Adrenal gland (tissue), 12 donors: ENCODE measurements around the gene SLC24A3. TPM values are rescaled to one million over a fixed set of nuclear protein-coding genes. Genes with fewer than 3 reads are reported as not detected.

Source experiments
- DNase-seq, 7 donors: peaks; one replicate each; pipeline ENCODE4 v3.0.0-alpha.2; 2019 to 2020
- H3K27ac ChIP-seq, 5 donors: fragments of 200-600 bp; sonication (generic) in 4 of 5; 1 replicate in 3 of 5; 2 replicates in 2 of 5; pipeline versions ENCODE4 v1.5.1 to v1.8.0; 2016 to 2020; ENCODE audit warnings: mild to moderate bottlenecking in 1 of 5
- H3K27me3 ChIP-seq: fragments of 200-600 bp; 2 replicates; pipeline ENCODE4 v1.8.0; 2021
- H3K36me3 ChIP-seq, 2 donors: fragments of 200-600 bp; replicated peaks in 1 of 2; 1 replicate in 1 of 2; 2 replicates in 1 of 2; pipeline versions ENCODE4 v1.5.1 to v1.8.0; 2018 to 2022
- H3K4me1 ChIP-seq, 2 donors: fragments of 200-600 bp; replicated peaks in 1 of 2; 1 replicate in 1 of 2; 2 replicates in 1 of 2; pipeline versions ENCODE4 v1.5.1 to v1.8.0; 2018 to 2021
- H3K4me3 ChIP-seq, 4 donors: fragments of 200-600 bp; sonication (generic) in 3 of 4; one replicate each; pipeline ENCODE4 v1.5.1; 2016 to 2018
- H3K9me3 ChIP-seq, 3 donors: fragments of 200-600 bp; sonication (generic) in 1 of 3; replicated peaks in 1 of 3; 1 replicate in 2 of 3; 2 replicates in 1 of 3; pipeline versions ENCODE4 v1.5.1 to v1.8.0; 2016 to 2021
- CTCF ChIP-seq, 6 experiments: fragments of 450-650 bp in 4 of 6; fragments of 200-600 bp in 2 of 6; sonication (generic) in 1 of 6; IDR thresholded peaks; 1 replicate in 5 of 6; 2 replicates in 1 of 6; pipeline versions ENCODE4 v1.5.1 to v1.8.0; 2016 to 2021; ENCODE audit warnings: antibody characterized with exemption in 6 of 6, mild to moderate bottlenecking in 2 of 6, moderate library complexity in 1 of 6
- POLR2A ChIP-seq, 2 donors: fragments of 450-650 bp; IDR thresholded peaks; one replicate each; pipeline ENCODE4 v1.6.1; 2017; ENCODE audit warnings: antibody characterized with exemption in 2 of 2, mild to moderate bottlenecking in 2 of 2, moderate library complexity in 1 of 2
- WGBS, 4 donors: extraction: QIAGEN DNeasy Blood & Tissue Kit in 2 of 4; methylation state at CpG; one replicate each; pipeline versions ENCODE4 v1.1.5 to v1.1.7; 2013 to 2017; 5-methylcytosine and 5-hydroxymethylcytosine counted together
- intact Hi-C, 2 donors: fragments of 100-400 bp; cut with DNase I; formaldehyde crosslinking; loops; one replicate each; pipeline versions ENCODE4 v1.14.1 to v1.15.0; 2022 to 2023
- polyA plus RNA-seq, 3 donors: library from polyadenylated mRNA; stranded (reverse); fragments of 200-250 nt in 2 of 3; fragments of 350-450 nt in 1 of 3; fragmentation: Illumina TruSeq in 1 of 3; extraction: RNeasy Lipid Tissue Mini Kit (QIAGEN cat#74804) in 1 of 3; gene quantifications; one replicate each; pipeline ENCODE4 v1.2.3, GENCODE V29; 2013 to 2014
- total RNA-seq, 9 donors: library from RNA; depleted of rRNA in 4 of 9; stranded (reverse); fragments of >200 nt in 4 of 9; fragments of 120-200 nt in 1 of 9; fragmentation: NEBNext Ultra II Directional in 1 of 9; extraction: Animal tissue kit (Norgen Biotek cat#: 25700) in 1 of 9; gene quantifications; one replicate each; pipeline versions ENCODE4 v1.1.0 to v1.2.4, GENCODE V29; 2013 to 2023
- donor health status: healthy with polysubstance abuse.
- donor health status: Bipolar disorder and iron deficiency.
- donor health status: DM: yes; HTN: yes; CAD: no.
- donor health status: DM: no; HTN: no; CAD: no.
- donor health status: DM: no; HTN: no; CAD: no.
- donor health status: DM: yes; HTN: yes; CAD: no.

The SLC24A3 gene
- total and polyA plus RNA-seq, 12 donors: 0.89 to 44.4 (median 2.7) TPM

GRCh38 chr20:19265646-19266374 lies 53.4 kb downstream of the SLC24A3 start:
- no peak overlapping the region for H3K4me3 ChIP-seq
- WGBS, 4 donors: 89 to 94% (median 92%) methylated on average over 3 of the region's 3 CpGs
- TF ChIP-seq CTCF (IDR thresholded peaks at IDR 0.05): no peak
- TF ChIP-seq POLR2A (IDR thresholded peaks at IDR 0.05): no peak
- no peaks in the 10 kb centered on the region for H3K27me3 ChIP-seq
- H3K36me3 ChIP-seq: no peaks in the 10 kb centered on the region
- H3K27ac ChIP-seq: no peak overlapping the region
- peaks cover 0 to 5% of the 10 kb centered on the region in 2 donors for H3K4me1 ChIP-seq
- intact Hi-C loops: no loop called here
- H3K9me3 ChIP-seq: no peaks in the 10 kb centered on the region
- DNase-seq: no peak

GRCh38 chr20:19268426-19268825 lies 56.0 kb downstream of the SLC24A3 start:
- TF ChIP-seq CTCF (IDR thresholded peaks at IDR 0.05): no peak
- TF ChIP-seq POLR2A (IDR thresholded peaks at IDR 0.05): no peak

GRCh38 chr20:19269737-19270340 lies 57.4 kb downstream of the SLC24A3 start:
- H3K4me3 ChIP-seq: no peak overlapping the region
- DNase-seq: no peak
- WGBS, 4 donors: 85 to 97% (median 86%) methylated on average over 8 of the region's 8 CpGs
- H3K36me3 ChIP-seq: no peaks in the 10 kb centered on the region
- H3K27me3 ChIP-seq: no peaks in the 10 kb centered on the region
- intact Hi-C loops: no loop called here
- H3K9me3 ChIP-seq: no peaks in the 10 kb centered on the region
- peaks cover 2 to 4% of the 10 kb centered on the region in 2 donors for H3K4me1 ChIP-seq
- no peak overlapping the region for H3K27ac ChIP-seq
- no peak for TF ChIP-seq POLR2A (IDR thresholded peaks at IDR 0.05)
- no peak for TF ChIP-seq CTCF (IDR thresholded peaks at IDR 0.05)

More at GRCh38 chr20:19268426-19268825, 56.0 kb downstream of the SLC24A3 start:
- Histone ChIP-seq H3K27me3 (no peaks in the 10 kb centered on the region), H3K36me3 (no peaks in the 10 kb centered on the region), H3K4me1 (peaks cover 0 to under 1% of the 10 kb centered on the region in 2 donors), H3K9me3 (no peaks in the 10 kb centered on the region), H3K4me3 (no peak overlapping the region), H3K27ac (no peak overlapping the region)
- no peak for DNase-seq
- intact Hi-C loops: no loop called here
- WGBS, 4 donors: 78 to 92% (median 86%) methylated on average over 2 of the region's 2 CpGs

- Histone ChIP-seq H3K9me3 (no peaks in the 10 kb centered on the region), H3K36me3 (no peaks in the 10 kb centered on the region), H3K4me3 (no peak overlapping the region), H3K27me3 (no peaks in the 10 kb centered on the region), H3K27ac (no peak overlapping the region), H3K4me1 (peaks cover 19% of the 10 kb centered on the region in 2 donors)
- WGBS, 4 donors: 89 to 97% (median 93%) methylated on average over 7 of the region's 7 CpGs
- no peak for TF ChIP-seq CTCF (IDR thresholded peaks at IDR 0.05)
- no peak for TF ChIP-seq POLR2A (IDR thresholded peaks at IDR 0.05)
- DNase-seq: no peak
- intact Hi-C loops: no loop called here
These were observed 59.6 kb downstream of the SLC24A3 start for GRCh38 chr20:19271879-19272651.
